HL-60 (cell line): ENCODE results near the gene NAALAD2.

Source experiments
- DNase-seq, 2 experiments: peaks; one replicate each; pipeline ENCODE4 v3.0.0-alpha.2; 2010 to 2020; ENCODE audit warnings: low read depth in 1 of 2, low spot score in 1 of 2
- H3K27ac ChIP-seq: fragments of 250-450 bp; sonication (Bioruptor Pico); replicated peaks from 2 replicates; pipeline ENCODE4 v1.5.1; 2020; ENCODE audit warnings: mild to moderate bottlenecking, moderate library complexity
- H3K27me3 ChIP-seq: fragments of 250-450 bp; sonication (Bioruptor Pico); 2 replicates; pipeline ENCODE4 v1.5.1; 2021; ENCODE audit warnings: mild to moderate bottlenecking, moderate library complexity; ENCODE audit not compliant: insufficient read depth, poor library complexity, severe bottlenecking
- H3K4me3 ChIP-seq: replicated peaks from 2 replicates; pipeline ENCODE4 v1.5.1; 2011; ENCODE audit warnings: mild to moderate bottlenecking, control low read depth, low read length; ENCODE audit not compliant: insufficient read depth
- GABPA ChIP-seq: IDR thresholded peaks from 2 replicates; pipeline ENCODE4 v1.6.1; 2012; ENCODE audit warnings: low read depth
- POLR2AphosphoS5 ChIP-seq: IDR thresholded peaks from 2 replicates; pipeline ENCODE4 v1.6.1; 2012; ENCODE audit warnings: low read depth
- SPI1 ChIP-seq: IDR thresholded peaks from 2 replicates; pipeline ENCODE4 v1.6.1; 2012; ENCODE audit warnings: low read depth, mild to moderate bottlenecking, borderline replicate concordance
- TF ChIP-seq, protein P1 (sequence below): IDR thresholded peaks from one replicate; pipeline ENCODE4 v1.5.1; 2011; ENCODE audit warnings: low read length, control low read depth, inconsistent platforms; ENCODE audit not compliant: insufficient read depth
- TF ChIP-seq, protein P2 (sequence below): IDR thresholded peaks from 2 replicates; pipeline ENCODE4 v1.6.1; 2012; ENCODE audit warnings: low read depth; ENCODE audit not compliant: insufficient replicate concordance

The NAALAD2 gene

DNA sequence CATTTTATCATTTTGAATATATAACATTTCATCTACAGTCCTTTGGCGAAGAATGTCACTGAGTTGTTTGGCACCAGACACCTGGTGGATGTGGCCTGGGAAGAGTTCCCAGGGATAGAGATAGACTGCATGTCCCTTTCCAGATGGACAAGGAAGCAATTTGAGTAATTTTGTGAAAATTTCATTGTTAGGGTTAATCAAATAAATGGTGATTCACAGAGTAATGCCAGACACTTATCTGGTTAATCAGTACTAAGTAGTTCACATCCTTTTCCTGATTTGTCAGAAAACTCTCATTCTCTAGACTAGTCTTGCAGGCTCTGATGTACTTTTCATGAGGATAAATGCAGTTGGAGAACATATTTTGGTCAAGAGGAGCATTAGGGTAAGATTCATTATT, 41.6 kb downstream of the NAALAD2 start:
- TF ChIP-seq POLR2AphosphoS5 (no peak), SPI1 (no peak), GABPA (no peak)
- TF ChIP-seq, protein P1, sequence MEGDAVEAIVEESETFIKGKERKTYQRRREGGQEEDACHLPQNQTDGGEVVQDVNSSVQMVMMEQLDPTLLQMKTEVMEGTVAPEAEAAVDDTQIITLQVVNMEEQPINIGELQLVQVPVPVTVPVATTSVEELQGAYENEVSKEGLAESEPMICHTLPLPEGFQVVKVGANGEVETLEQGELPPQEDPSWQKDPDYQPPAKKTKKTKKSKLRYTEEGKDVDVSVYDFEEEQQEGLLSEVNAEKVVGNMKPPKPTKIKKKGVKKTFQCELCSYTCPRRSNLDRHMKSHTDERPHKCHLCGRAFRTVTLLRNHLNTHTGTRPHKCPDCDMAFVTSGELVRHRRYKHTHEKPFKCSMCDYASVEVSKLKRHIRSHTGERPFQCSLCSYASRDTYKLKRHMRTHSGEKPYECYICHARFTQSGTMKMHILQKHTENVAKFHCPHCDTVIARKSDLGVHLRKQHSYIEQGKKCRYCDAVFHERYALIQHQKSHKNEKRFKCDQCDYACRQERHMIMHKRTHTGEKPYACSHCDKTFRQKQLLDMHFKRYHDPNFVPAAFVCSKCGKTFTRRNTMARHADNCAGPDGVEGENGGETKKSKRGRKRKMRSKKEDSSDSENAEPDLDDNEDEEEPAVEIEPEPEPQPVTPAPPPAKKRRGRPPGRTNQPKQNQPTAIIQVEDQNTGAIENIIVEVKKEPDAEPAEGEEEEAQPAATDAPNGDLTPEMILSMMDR, result no peak
- TF ChIP-seq, protein P2, sequence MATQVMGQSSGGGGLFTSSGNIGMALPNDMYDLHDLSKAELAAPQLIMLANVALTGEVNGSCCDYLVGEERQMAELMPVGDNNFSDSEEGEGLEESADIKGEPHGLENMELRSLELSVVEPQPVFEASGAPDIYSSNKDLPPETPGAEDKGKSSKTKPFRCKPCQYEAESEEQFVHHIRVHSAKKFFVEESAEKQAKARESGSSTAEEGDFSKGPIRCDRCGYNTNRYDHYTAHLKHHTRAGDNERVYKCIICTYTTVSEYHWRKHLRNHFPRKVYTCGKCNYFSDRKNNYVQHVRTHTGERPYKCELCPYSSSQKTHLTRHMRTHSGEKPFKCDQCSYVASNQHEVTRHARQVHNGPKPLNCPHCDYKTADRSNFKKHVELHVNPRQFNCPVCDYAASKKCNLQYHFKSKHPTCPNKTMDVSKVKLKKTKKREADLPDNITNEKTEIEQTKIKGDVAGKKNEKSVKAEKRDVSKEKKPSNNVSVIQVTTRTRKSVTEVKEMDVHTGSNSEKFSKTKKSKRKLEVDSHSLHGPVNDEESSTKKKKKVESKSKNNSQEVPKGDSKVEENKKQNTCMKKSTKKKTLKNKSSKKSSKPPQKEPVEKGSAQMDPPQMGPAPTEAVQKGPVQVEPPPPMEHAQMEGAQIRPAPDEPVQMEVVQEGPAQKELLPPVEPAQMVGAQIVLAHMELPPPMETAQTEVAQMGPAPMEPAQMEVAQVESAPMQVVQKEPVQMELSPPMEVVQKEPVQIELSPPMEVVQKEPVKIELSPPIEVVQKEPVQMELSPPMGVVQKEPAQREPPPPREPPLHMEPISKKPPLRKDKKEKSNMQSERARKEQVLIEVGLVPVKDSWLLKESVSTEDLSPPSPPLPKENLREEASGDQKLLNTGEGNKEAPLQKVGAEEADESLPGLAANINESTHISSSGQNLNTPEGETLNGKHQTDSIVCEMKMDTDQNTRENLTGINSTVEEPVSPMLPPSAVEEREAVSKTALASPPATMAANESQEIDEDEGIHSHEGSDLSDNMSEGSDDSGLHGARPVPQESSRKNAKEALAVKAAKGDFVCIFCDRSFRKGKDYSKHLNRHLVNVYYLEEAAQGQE, result no peak

DNA sequence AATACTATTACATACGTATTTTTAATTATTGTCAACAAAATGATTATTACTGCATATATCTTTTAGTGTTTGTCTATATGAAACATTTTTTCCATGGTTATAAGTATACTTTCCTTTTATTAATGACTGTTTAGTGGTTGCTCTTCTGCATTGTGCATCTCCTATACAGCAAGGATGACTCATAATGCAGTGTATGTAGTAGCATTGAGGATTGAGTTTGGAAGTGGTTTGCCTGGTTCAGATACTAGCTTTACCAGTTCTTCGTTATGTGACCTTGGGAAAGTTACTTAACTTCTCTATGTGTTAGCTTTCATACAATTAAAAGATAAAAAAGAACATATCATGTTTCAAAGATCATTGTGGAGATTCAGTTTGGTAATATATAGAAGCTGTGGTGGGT, 44.3 kb downstream of the NAALAD2 start:
- no peak for DNase-seq
- Histone ChIP-seq H3K4me3 (no peak overlapping the region), H3K27me3 (peaks cover 2% of the 10 kb centered on the region), H3K27ac (no peak overlapping the region)
- TF ChIP-seq GABPA (no peak), POLR2AphosphoS5 (no peak), SPI1 (no peak)
- TF ChIP-seq, protein P1, result no peak
- TF ChIP-seq, protein P2, result no peak

More for the DNA sequence above, 41.6 kb downstream of the NAALAD2 start:
- Histone ChIP-seq H3K4me3 (no peak overlapping the region), H3K27ac (no peak overlapping the region), H3K27me3 (no peaks in the 10 kb centered on the region)
- no peak for DNase-seq

DNA sequence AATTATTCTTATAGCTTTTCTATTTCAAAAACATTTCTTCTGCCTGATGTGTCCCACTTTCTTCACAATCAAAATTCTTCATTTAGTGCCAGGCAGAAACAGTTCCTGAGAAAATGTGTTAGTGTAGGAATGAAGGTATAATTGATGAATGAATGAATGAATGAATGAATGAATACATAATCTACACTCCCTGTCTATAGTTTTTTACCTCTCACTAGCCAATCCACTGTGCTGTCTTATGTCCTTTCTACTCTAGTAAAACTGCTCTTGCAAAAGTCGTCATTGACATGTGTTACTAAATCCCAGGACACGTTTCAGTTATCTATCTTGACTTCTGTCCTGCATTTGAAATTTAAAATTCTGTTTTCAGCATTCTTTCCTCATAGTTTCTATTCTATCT, 45.5 kb downstream of the NAALAD2 start:
- no peak for DNase-seq
- TF ChIP-seq, protein P2, result no peak
- TF ChIP-seq GABPA (no peak), POLR2AphosphoS5 (no peak), SPI1 (no peak)
- TF ChIP-seq, protein P1, result no peak
- H3K27ac ChIP-seq, result no peak overlapping the region
- H3K4me3 ChIP-seq, result no peak overlapping the region
- H3K27me3 ChIP-seq, result peaks cover 2% of the 10 kb centered on the region
